ENCODE measurements around the gene PKD1L1. TPM values are rescaled to one million over a fixed set of nuclear protein-coding genes. Genes with fewer than 3 reads are reported as not detected.
"Not testable (repeated sequence)": the region's sequence is repeated elsewhere in the genome, so short reads cannot be mapped to it uniquely, and the experiment has no call there.

The PKD1L1 gene
- total RNA-seq, 2 donors from 2014 or later: 0.68 to 1.8 TPM

GRCh38 chr7:47794016-47794415 is 154.2 kb downstream of the PKD1L1 start:
- DNase-seq: no peak
- no peak for ATAC-seq

GRCh38 chr7:47793186-47793585 is 155.1 kb downstream of the PKD1L1 start:
- ATAC-seq; DNase-seq; intact Hi-C loops (cut with DNase I): not testable (repeated sequence)

More at GRCh38 chr7:47794016-47794415, 154.2 kb downstream of the PKD1L1 start:
- intact Hi-C loops (cut with DNase I): no loop called here

DNA sequence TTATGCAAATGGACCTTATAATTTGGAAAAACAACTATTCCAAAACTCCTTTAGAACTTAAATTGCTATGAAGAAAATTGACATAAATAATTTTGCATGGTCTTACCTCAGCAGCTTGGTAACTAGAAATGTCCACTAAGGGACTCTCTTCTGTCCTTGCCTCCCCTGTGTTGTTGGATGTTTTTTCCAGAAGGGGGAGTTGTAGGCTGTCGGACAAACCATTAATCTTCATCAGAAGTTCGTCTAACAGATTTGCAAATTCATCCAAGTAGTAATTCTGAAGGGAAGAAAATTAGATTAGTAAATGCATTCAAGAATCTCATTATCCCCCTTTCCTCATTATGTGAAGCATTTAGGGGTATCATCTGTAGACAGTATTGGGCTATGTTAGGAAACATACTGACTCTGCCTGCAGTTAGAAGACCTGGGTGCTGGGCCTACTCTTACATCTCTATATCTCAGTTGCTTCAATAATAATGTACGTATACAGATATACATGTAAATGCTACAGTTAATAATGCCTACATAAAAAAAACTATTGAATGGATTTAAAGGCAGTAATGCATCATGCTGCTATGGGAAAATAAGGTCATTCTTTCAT is 155.6 kb downstream of the PKD1L1 start:
- intact Hi-C loops (cut with DNase I): no loop called here
- ATAC-seq: peak; percentile 49 to 63
- no peak for DNase-seq

DNA sequence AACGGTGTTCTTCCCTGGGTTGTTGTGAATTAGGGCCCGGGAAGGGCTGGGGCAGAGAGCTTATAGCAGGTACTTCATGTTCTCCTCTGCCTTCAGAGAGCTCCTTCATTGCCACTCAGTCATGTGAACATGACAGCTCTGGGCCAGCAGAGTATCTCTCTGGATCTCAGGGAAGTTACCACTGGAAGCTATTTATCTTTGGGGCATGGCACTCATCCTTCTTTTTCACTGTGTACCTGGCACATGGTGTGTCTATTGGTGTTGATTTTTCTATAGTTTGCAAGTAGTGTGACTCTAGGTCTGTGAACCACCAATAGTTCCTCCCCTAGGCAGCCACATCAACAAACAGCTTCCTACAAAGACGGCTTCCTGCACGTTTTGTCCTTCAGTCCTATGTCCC is 156.6 kb downstream of the PKD1L1 start:
- ATAC-seq (no peak), DNase-seq (no peak)
- intact Hi-C loops (cut with DNase I): no loop called here

GRCh38 chr7:47788083-47788482 is 160.2 kb downstream of the PKD1L1 start:
- intact Hi-C loops (cut with DNase I): no loop called here
- ATAC-seq (no peak), DNase-seq (no peak)

DNA sequence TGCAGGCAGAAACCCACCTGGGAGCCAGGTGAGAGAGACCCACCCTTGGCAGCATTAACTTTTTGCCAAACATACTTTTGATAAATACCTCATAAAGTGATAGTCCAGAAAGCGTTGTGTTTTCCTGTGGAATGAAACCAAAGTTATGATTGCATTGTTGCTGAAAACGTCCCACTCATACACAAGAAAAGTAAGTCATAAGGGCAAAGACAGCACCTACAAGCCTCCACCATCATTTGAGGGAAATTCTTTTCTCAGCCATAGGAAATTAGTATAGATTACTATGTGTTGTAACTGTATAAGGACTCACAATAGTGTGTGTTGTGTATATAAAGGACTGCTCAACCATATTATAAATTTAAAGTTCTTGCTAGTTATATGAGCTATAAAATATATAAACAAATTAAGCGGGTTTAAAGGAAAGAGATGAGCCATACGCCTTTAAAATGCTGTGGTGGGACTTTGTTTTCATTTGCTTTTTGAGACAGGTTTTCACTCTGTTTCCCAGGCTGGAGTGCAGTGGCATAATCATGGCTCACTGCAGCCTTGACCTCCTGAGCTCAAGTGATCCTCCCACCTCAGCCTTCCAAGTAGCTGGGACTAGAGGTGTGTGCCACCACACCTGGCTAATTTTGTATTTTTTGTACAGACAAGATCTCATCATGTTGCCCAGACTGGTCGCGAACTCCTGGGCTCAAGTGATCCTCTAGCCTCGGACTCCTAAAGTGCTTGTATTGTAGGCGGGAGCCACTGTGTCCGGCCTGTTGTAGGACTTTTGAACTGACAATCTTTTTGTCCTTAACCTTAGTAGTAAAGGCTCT is 160.8 kb downstream of the PKD1L1 start:
- intact Hi-C loops (cut with DNase I): no loop called here
- DNase-seq: no peak

GRCh38 chr7:47786557-47787248 is 161.6 kb downstream of the PKD1L1 start:
- DNase-seq (peak; percentile 62), ATAC-seq (peak; percentile 82 to 91)
- intact Hi-C loops (cut with DNase I): no loop called here

More for the DNA sequence above, 160.8 kb downstream of the PKD1L1 start:
- no peak for ATAC-seq

GRCh38 chr7:47785923-47786556 is 162.2 kb downstream of the PKD1L1 start:
- intact Hi-C loops (cut with DNase I): no loop called here
- DNase-seq (no peak), ATAC-seq (no peak)

DNA sequence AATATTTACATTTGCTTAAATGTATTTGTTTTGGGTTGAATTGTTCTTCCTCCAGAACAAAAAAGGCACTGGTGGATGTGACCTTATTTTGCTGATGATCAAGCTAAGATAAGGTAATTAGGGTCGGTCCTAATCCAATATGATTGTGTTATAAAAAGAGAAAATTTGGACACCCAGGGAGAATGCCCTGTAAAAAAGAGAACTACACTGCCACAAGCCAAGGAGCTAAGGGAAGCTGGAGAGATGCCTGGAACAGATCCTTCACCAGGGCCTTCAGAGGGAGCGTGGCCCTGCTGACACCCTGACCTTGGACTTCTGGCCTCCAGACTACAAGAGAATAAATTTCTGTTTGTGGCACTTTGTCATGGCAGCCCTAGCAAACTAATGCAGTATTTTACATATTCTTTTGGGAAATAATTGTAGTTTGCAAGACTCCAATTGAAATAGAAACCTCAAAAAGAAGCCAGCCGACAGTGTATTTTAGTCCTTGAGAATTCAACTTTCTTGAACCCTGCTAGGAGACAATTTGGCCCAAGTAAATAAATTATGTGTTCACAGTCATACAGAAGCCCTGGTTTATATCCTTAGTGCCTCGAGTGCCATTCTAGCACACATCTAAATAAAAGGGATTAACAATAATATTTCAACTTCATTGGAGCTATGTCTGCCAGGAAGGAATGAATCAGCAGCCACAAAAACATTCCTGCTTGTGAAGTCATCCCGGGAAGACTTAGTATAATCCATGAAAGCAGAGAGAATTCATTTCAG is 164.6 kb downstream of the PKD1L1 start:
- DNase-seq (peak; percentile 25), ATAC-seq (peak; percentile 69 to 78)
- intact Hi-C loops (cut with DNase I): no loop called here

- ATAC-seq: no peak
- no peak for DNase-seq
- intact Hi-C loops (cut with DNase I): no loop called here
Observed at GRCh38 chr7:47782792-47783191, 165.5 kb downstream of the PKD1L1 start.

DNA sequence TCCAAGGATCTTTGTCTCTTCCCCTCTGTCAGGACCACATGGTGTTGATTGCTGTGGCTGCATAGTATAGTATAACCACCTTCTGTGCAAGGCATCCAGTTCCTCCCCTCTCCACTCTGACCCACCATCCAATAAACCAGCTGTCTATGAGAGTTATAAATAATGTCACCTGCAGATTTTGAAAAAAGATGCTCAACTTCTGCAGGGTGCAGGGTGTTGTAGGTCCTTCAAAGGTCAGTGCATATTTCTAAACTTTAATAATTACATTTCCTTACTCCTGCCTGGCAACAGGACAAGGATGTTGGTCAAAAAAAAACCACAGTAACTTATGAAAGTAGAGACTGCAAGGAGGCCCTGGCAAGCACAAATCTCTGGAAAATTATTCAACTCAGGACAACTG is 166.2 kb downstream of the PKD1L1 start:
- ATAC-seq: no peak
- no peak for DNase-seq
- intact Hi-C loops (cut with DNase I): no loop called here

DNA sequence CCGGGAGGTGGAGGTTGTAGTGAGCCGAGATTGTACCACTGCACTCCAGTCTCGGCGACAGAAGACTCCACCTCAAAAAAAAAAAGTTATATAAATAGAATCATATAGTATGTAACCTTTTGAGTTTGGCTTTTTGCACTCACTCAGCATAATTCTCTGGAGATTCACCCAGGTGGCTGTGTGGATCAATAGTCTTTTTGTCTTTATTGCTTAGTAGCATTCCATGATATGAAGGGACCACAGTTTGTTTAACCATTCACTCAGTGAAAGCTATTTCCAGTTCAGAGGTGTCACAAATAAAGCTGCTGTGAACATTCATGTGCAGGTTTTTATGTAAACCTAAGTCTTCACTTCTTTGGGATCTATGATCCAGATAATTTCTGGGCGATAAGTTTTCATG is 167.7 kb downstream of the PKD1L1 start:
- no peak for ATAC-seq

GRCh38 chr7:47779341-47779771 is 168.9 kb downstream of the PKD1L1 start:
- DNase-seq (no peak), ATAC-seq (peak in 1 of 2 donors; percentile 61)
- intact Hi-C loops (cut with DNase I): no loop called here

More for the DNA sequence above, 167.7 kb downstream of the PKD1L1 start:
- no peak for DNase-seq
- intact Hi-C loops (cut with DNase I): no loop called here

DNA sequence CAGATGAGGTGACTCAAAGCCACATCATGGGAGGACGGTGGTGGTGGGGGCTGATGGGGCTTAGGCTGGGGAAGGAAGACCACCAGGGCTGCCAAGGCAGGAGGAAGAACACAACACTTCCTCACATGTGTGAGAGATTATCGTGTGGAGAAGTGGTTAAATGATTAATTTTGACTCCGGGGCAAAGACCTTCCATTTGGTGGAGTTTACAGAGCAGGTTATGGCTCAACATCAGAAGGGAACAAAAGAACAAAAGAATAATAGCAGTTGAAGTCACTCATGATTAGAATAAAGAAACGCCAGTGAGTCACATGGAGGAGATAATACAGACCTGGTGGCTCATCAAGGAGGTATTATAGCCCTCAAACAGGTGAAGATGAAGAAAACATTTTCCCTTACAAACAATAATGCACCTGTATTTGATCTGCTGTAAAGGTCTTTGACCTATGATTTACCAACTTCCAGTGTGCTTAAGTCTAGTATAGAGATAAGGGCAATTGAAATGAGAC is 170.1 kb downstream of the PKD1L1 start:
- ATAC-seq (no peak), DNase-seq (no peak)
- intact Hi-C loops (cut with DNase I): no loop called here

DNA sequence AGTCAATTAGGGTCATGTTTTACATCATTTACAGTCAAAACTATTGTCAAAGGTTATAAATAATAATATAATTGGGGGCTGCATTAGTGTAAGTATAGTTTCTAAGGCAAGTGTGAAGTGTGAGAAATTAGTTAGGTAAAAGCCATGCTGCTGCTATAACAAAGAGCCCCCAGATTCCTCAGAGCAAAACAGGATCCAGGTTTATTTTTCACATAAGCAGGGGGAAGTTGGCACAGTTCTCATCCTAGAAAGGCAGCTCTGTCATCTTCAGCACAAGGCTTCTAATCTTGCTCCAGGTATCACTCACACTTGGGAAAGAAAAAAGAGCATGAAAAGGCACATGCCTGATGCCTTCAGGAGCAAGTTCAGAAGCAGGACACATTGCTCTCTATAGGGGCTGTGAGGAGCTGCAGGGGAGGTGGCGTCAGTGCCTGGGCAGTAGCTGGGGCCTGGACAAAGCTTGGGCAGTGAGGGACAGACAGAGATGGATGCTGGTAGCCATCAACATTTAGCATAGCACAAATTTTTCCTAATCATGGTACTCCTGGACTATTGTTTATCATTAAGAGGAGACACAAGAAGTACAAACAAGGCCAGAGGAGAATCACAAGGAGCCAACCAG is 170.6 kb downstream of the PKD1L1 start:
- ATAC-seq (no peak), DNase-seq (no peak)
- intact Hi-C loops (cut with DNase I): no loop called here

DNA sequence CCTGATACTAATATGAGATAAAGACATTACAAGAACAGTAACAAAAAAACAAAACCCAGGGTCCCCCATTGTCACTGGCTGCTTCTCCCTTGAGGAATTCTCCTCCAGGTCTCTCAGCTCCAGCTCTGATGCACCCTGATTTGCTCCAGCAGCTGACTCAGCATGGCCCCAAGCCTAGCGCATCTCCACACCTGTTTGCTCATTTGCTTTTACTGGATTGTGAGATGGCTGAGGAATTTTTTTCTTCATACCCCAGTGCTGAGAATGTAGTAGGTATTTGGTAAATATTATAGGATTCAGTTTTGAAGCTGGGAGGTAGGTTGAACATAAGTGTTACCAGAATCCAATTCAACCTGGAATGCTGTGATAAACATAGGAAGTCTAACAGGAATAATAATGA is 171.9 kb downstream of the PKD1L1 start:
- DNase-seq: no peak
- no peak for ATAC-seq
- intact Hi-C loops (cut with DNase I): no loop called here

- intact Hi-C loops (cut with DNase I): no loop called here
- no peak for ATAC-seq
Observed at GRCh38 chr7:47775238-47775637, 173.0 kb downstream of the PKD1L1 start.

GRCh38 chr7:47772492-47772891 is 175.8 kb downstream of the PKD1L1 start:
- no peak for ATAC-seq
- no peak for DNase-seq
- intact Hi-C loops (cut with DNase I): no loop called here

More at GRCh38 chr7:47775238-47775637, 173.0 kb downstream of the PKD1L1 start:
- DNase-seq: no peak
